Astrocyte of the spinal cord (primary cell): ENCODE data around the gene PHETA1.

ENCODE experiments used
- DNase-seq: peaks from one replicate; pipeline ENCODE4 v3.0.0; 2011; ENCODE audit warnings: low read depth, low spot score
- H3K4me3 ChIP-seq: 2 replicates; pipeline ENCODE4 v1.5.1; 2011; ENCODE audit warnings: low read depth, mild to moderate bottlenecking, low read length, moderate library complexity
- in situ Hi-C: cut with HindIII; loops from 2 replicates; pipeline ENCODE4 v1.10.0; 2017; ENCODE audit warnings: low sequenced_read_pairs
- TF ChIP-seq, protein P1 (sequence below): IDR thresholded peaks from 2 replicates; pipeline ENCODE4 v1.5.1; 2012; ENCODE audit warnings: low read depth, mild to moderate bottlenecking, low read length, inconsistent platforms

Gene PHETA1

DNA sequence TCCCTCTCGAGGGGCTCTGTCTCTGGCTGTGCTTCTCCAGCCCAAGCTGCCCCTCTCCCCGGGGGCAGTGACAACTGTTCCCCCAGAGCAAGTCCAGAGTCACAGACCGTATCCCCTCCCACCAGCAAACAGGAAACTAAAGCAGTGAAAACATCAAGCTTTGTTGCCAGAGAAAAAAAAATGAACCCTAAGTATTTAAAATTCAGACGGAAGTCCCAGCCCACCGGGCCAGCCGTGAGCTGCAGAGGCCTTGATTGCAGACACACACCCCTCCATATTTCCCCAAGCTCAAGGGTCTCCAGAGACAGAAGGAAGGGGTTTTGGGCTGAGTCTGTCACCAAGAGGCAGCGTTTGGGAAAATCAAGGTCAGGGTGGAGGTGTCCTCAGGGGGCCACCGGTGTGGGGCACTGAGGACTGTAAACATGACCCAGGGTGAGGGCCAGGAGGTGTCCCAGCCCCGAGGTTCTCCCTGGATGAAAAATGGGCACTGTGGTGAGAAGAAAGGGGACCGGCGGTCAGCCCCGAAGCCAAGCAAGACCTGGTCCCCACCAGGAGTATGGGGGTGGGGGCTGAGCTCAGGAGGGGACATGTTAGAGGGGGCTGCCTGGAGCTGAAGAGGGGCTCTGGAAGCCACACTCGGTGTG, 7.7 kb downstream of the PHETA1 start:
- TF ChIP-seq, protein P1, sequence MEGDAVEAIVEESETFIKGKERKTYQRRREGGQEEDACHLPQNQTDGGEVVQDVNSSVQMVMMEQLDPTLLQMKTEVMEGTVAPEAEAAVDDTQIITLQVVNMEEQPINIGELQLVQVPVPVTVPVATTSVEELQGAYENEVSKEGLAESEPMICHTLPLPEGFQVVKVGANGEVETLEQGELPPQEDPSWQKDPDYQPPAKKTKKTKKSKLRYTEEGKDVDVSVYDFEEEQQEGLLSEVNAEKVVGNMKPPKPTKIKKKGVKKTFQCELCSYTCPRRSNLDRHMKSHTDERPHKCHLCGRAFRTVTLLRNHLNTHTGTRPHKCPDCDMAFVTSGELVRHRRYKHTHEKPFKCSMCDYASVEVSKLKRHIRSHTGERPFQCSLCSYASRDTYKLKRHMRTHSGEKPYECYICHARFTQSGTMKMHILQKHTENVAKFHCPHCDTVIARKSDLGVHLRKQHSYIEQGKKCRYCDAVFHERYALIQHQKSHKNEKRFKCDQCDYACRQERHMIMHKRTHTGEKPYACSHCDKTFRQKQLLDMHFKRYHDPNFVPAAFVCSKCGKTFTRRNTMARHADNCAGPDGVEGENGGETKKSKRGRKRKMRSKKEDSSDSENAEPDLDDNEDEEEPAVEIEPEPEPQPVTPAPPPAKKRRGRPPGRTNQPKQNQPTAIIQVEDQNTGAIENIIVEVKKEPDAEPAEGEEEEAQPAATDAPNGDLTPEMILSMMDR = no peak
- no peak for DNase-seq
- in situ Hi-C loops = no loop called here
- H3K4me3 ChIP-seq = no peak overlapping the region

DNA sequence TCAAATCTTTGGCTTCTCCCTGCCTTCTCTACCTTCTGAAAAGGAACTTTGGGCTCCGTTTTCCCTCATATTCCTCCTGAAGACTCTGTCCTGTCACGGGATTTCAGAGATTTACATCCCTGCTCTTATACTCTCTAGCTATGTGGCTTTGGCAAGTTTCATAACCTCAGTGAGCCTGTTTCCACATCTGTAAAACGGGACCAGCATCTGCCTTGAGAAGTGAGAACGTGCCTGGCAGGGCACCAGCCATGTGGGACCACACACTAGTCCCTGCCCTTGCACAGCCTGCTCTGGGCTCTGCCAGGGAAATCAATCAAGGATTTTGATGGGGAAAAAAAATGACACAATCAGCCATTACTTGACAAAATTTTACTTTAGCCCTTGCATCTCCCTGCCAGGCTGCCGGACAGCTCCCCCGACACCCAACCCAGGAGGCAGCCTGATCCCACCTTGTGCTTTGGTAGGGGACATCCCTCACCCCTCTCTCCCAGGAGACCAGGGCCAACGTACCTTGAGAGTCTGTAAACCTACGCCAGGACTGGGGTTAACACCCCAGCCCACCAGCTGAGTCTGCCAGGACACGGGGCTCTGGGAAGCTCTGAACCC, 8.5 kb downstream of the PHETA1 start:
- in situ Hi-C loops = no loop called here
- TF ChIP-seq, protein P1 = no peak
- no peak overlapping the region for H3K4me3 ChIP-seq
- DNase-seq = no peak

DNA sequence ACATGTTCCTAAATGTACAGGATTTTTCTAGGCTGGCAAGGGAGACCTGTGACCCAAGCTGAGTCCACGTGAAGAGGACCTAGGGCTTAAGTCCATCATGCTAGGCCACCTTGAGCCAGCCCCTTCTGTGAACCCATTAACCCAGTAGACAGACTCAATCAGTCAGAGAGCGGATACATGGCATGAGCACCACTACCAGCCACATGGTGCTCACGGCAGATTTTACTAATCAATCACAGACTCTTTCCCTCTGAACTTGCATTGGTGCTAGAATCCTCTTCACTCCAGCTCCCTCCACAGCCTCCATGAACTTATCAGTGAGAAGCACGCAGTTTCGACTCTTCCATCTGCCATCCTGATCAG, 9.0 kb downstream of the PHETA1 start:
- TF ChIP-seq, protein P1 = no peak

DNA sequence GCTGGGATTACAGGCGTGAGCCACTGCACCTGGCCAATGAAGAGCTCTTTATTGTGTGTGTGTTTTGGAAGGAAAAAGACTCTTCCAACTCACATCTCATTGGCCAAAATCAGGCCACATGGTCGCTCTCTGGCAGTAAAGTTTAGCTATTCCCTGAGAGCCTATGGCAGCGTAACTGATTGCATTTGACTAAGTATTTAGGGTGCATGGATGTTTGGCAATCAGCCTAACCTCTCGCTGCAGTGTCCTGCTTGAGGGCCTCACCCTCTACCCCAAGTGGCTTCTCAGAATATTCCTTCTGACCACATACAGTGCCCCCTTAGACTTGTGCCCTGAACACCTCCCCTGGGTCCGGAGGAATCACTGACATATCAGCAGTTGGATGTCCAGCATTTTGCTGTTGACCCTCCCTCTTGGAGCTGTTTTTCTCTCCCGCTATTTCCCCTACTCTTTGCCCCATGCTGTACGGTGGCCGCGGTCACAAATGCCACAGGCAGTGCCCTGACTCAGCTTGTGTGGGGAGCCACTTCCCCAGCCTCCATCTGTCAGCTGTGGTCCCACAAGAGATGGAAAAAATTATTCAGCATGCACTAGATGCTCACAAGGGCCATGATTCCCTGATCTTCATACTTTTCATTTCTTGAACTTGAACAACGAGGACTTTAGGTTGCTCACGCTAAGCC, 9.5 kb downstream of the PHETA1 start:
- DNase-seq = no peak
- in situ Hi-C loops = no loop called here
- TF ChIP-seq, protein P1 = no peak
- no peak overlapping the region for H3K4me3 ChIP-seq

More for the DNA sequence above, 9.0 kb downstream of the PHETA1 start:
- DNase-seq = no peak
- H3K4me3 ChIP-seq = no peak overlapping the region
- in situ Hi-C loops = no loop called here

DNA sequence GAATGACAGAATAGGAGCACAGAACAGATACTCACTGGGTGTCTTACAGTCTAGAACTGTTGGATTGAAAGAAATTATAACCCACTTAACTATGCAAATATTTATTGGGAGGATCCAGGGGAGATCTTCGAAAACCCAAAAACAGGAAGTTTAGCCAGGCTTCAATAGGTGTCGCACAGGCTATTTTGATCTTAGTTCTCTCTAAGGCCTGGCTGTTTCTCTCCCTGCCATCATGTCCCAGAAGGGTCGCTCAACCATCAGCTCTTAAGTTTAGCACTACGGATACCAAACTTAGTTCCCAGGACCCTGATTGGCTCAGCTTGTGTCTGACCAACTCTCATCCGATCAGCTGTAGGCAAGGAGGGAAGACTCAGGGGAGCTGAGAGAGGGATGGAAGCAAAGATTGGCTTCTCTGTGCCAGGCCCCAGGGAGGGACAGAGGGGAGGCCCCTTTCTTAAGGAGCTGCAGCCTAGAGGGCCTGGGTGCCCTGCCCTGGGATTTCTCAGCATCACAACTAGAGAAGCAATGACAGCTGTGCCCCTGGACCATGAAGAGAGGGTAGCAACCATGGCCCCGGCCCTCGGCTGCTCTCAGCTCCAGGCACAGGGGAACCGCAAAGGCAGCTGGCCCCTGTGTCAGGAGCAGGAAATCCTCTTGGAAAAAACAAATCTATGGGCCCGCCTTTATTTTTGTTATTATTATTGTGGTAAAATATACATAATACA, 13.5 kb downstream of the PHETA1 start:
- H3K4me3 ChIP-seq = no peak overlapping the region
- no peak for DNase-seq
- TF ChIP-seq, protein P1 = no peak
- in situ Hi-C loops = no loop called here

DNA sequence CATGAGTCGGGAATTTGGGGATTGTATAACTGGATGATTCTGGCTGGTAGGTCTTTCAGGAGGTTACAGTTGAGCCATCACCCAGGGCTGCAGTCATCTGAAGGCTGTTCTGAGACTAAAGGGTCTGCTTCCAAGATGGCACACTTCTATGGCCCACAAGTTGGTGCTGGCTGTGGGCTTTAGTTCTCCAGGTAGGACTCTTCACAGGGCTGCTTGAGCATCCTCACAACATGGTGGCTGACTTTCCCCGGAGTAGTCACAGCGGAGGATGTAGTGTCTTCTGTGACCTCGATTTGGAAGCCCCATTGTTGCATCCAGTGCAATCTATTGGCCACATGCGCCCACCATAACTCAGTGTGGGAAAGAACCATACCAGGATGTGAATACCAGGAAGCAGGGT, 14.4 kb downstream of the PHETA1 start:
- no peak overlapping the region for H3K4me3 ChIP-seq
- no peak for DNase-seq
- in situ Hi-C loops = no loop called here
- TF ChIP-seq, protein P1 = no peak
